IPS DF 6.9 (cell line): ENCODE measurements around the gene C10orf67.
"Not testable (repeated sequence)": the region's sequence is repeated elsewhere in the genome, so short reads cannot be mapped to it uniquely, and the experiment has no call there.

Source experiments
- DNase-seq: peaks from one replicate; pipeline ENCODE4 v3.0.0-alpha.2; 2013; ENCODE audit warnings: low read depth, low spot score
- H3K27ac ChIP-seq: one replicate; pipeline ENCODE4 v1.5.1; 2013; ENCODE audit warnings: low read length, control low read depth
- H3K27me3 ChIP-seq: 2 replicates; pipeline ENCODE4 v1.6.1; 2013; ENCODE audit warnings: mild to moderate bottlenecking, low read length; ENCODE audit not compliant: control insufficient read depth, insufficient read depth
- H3K36me3 ChIP-seq: 2 replicates; pipeline ENCODE4 v1.6.1; 2013; ENCODE audit warnings: low read length; ENCODE audit not compliant: control insufficient read depth, insufficient read depth
- H3K4me1 ChIP-seq: 2 replicates; pipeline ENCODE4 v1.6.1; 2013; ENCODE audit warnings: low read length; ENCODE audit not compliant: control insufficient read depth, insufficient read depth
- H3K4me3 ChIP-seq: 2 replicates; pipeline ENCODE4 v1.5.1; 2013; ENCODE audit warnings: mild to moderate bottlenecking, low read length
- H3K9me3 ChIP-seq: 2 replicates; pipeline ENCODE4 v1.6.1; 2013; ENCODE audit warnings: low read length, inconsistent platforms; ENCODE audit not compliant: control insufficient read depth, insufficient read depth
- WGBS: extraction: QIAGEN DNeasy Blood & Tissue Kit; methylation state at CpG from one replicate; pipeline ENCODE4 v1.1.7; 2013; ENCODE audit warnings: mixed read lengths, missing lambda C conversion rate; ENCODE audit not compliant: insufficient read length, insufficient coverage; 5-methylcytosine and 5-hydroxymethylcytosine counted together

The C10orf67 gene

DNA sequence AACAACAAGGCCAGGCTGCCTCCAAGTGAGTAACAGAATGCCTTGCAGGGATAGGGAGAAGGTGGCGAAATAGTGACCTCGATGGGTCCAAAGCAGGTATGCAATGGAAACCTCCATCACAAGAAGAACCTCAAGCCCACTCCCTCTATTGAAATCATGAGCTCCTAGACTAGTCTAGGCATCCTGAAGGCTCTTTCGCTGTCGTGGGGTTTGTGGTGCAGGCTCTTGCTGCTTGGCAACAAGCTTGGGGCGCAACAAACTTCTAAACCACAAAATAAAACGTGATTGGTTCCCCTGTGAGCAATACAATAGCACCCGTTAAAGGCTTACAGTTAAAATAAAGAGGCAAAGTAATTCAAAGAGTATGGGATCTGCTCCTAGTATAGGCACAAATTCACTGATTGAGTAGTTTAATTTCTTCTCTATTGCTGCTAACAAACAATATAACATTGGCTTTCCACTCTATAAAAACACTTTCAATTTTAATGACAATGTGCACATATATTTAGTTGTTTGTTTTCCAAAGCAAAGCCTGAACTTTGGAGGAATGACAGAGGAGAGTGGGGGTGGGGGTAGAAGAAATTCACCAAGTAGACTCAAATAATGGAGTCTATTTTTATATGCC lies 64.1 kb downstream of the C10orf67 start:
- no peak overlapping the region for H3K27ac ChIP-seq
- DNase-seq: peak; percentile 50
- 0 out of 2 replicates have a peak, but pooled peaks cover 4% of the 10 kb centered on the region for H3K4me1 ChIP-seq
- WGBS: no CpG with 5 or more reads among the region's 7 CpGs
- no peaks in the 10 kb centered on the region for H3K36me3 ChIP-seq
- H3K9me3 ChIP-seq: no peaks in the 10 kb centered on the region
- no peak overlapping the region for H3K4me3 ChIP-seq
- H3K27me3 ChIP-seq: no peaks in the 10 kb centered on the region

DNA sequence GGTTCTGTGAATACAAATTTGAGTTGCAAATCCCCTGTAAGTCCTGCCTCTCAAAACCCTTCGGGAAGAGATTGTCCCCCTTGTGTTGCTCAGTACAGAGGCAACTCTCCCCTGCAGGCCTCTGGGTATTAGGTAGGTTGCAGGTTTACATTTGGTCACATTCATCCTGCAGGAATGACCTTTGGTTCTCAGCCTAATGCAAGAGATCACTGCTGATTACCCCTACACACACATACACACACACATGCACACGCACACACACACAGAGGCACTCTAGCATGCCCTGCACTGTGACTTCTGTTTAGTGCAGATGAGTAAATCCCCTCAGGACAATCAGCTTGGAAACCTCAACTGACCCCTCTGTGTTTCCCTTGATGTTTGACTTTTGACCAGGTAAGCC lies 69.2 kb downstream of the C10orf67 start:
- H3K4me3 ChIP-seq: no peak overlapping the region
- no peak overlapping the region for H3K27ac ChIP-seq
- DNase-seq: no peak
- 0 out of 2 replicates have a peak, but pooled peaks cover 2% of the 10 kb centered on the region for H3K4me1 ChIP-seq
- no CpG with 5 or more reads among the region's 2 CpGs for WGBS
- H3K27me3 ChIP-seq: no peaks in the 10 kb centered on the region
- no peaks in the 10 kb centered on the region; the same call in 1 of the 2 replicates for H3K9me3 ChIP-seq
- no peaks in the 10 kb centered on the region for H3K36me3 ChIP-seq

- not testable (repeated sequence) for H3K36me3 ChIP-seq, H3K27ac ChIP-seq, H3K4me3 ChIP-seq, H3K27me3 ChIP-seq, DNase-seq, H3K4me1 ChIP-seq, H3K9me3 ChIP-seq
- no CpG with 5 or more reads among the region's 9 CpGs for WGBS
Observed at GRCh38 chr10:23274179-23274578, 70.4 kb downstream of the C10orf67 start.

GRCh38 chr10:23270531-23270930 lies 74.1 kb downstream of the C10orf67 start:
- no CpG with 5 or more reads among the region's 3 CpGs for WGBS
- Histone ChIP-seq H3K9me3 (no peaks in the 10 kb centered on the region; the same call in 1 of the 2 replicates), H3K36me3 (no peaks in the 10 kb centered on the region), H3K4me1 (no peaks in the 10 kb centered on the region), H3K4me3 (no peak overlapping the region), H3K27ac (no peak overlapping the region), H3K27me3 (no peaks in the 10 kb centered on the region)
- DNase-seq: no peak

DNA sequence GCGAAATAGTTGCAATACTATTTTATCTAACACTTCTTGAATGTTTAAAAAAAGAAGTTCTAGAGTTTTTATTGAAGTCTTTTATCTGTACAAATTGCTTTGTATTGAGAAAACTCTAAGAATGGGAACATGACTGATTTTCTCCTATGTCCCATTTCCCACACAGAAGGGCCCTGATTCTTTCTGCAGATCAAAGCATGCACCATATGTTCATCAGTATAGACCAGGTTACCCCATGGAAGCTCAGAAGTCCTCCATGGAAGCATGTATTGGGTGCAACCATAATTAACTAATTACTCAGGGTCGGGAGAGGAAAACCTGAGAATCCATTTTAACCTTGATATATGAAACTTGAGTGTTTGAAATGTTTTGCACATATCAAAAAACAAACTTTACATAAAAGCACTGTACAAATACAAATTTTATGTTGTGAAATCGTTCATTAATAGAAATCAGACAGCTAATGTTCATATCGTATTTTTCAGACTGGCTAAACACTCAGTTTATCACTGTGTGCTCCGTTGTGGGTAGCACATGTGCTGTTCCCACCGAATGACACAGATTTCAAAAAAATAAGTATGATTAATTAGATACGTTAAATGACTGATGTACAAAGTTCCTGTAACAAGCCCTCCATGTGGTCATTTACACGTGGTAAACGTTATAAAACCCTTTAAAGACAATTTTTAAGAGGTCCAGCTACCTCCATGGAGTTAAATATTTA lies 81.0 kb downstream of the C10orf67 start:
- H3K4me3 ChIP-seq: no peak overlapping the region
- H3K9me3 ChIP-seq: no peaks in the 10 kb centered on the region
- no peak overlapping the region for H3K27ac ChIP-seq
- H3K4me1 ChIP-seq: no peaks in the 10 kb centered on the region
- no peak for DNase-seq
- no CpG with 5 or more reads among the region's 9 CpGs for WGBS
- H3K36me3 ChIP-seq: no peaks in the 10 kb centered on the region
- no peaks in the 10 kb centered on the region for H3K27me3 ChIP-seq

DNA sequence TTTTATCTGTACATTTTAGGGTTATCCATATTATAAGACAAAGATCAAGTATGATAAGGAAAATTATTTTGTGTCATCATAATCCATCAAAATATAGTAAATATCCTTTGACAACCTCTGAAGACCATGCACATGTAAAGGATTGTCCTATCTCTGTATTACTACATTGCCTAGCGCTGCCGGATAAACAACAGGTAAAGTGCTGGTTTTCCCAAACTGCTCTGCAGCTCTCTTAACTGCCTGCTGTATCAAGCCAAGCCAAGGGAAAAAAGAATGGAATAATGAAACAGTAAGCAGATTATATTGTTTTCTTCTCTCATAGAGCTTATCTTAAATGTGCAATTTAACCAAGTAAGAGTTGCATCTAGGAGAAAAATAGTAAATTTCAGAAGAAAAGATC lies 81.7 kb downstream of the C10orf67 start:
- Histone ChIP-seq H3K27me3 (no peaks in the 10 kb centered on the region), H3K4me1 (no peaks in the 10 kb centered on the region), H3K4me3 (no peak overlapping the region), H3K27ac (no peak overlapping the region), H3K9me3 (no peaks in the 10 kb centered on the region), H3K36me3 (no peaks in the 10 kb centered on the region)
- WGBS: no CpG with 5 or more reads among the region's 2 CpGs
- DNase-seq: no peak

- no peak for DNase-seq
- no CpG with 5 or more reads among the region's 2 CpGs for WGBS
- no peaks in the 10 kb centered on the region for H3K9me3 ChIP-seq
- H3K36me3 ChIP-seq: no peaks in the 10 kb centered on the region
- H3K4me1 ChIP-seq: no peaks in the 10 kb centered on the region
- no peak overlapping the region for H3K27ac ChIP-seq
- H3K27me3 ChIP-seq: no peaks in the 10 kb centered on the region
- H3K4me3 ChIP-seq: no peak overlapping the region
Observed at GRCh38 chr10:23258516-23258915, 86.1 kb downstream of the C10orf67 start.

DNA sequence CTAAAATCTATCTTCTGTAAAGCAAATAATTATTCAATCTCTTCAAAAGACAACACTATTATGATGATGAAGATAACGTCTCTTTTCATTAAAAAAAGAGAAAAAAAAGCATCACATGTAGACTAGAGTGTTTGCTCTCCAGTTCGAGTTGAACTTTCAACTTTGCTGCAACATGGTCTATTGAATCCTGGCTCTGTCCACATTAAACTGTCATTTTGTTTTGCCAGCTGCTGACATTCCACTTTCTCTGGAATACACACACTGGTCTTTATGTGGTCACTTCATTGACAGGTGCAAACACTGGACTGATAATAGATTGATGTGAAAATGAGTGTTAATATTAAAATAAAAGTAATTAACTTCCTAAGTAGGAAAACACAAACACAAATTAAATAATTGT lies 90.8 kb downstream of the C10orf67 start:
- Histone ChIP-seq H3K4me1 (no peaks in the 10 kb centered on the region), H3K36me3 (no peaks in the 10 kb centered on the region), H3K4me3 (no peak overlapping the region), H3K27ac (no peak overlapping the region), H3K9me3 (no peaks in the 10 kb centered on the region), H3K27me3 (no peaks in the 10 kb centered on the region)
- DNase-seq: no peak
- no CpG with 5 or more reads among the region's 2 CpGs for WGBS

GRCh38 chr10:23252859-23253258 lies 91.7 kb downstream of the C10orf67 start:
- not testable (repeated sequence) for H3K27me3 ChIP-seq, H3K36me3 ChIP-seq, H3K4me1 ChIP-seq, DNase-seq, H3K9me3 ChIP-seq, H3K4me3 ChIP-seq, H3K27ac ChIP-seq
- no CpG with 5 or more reads among the region's 4 CpGs for WGBS

DNA sequence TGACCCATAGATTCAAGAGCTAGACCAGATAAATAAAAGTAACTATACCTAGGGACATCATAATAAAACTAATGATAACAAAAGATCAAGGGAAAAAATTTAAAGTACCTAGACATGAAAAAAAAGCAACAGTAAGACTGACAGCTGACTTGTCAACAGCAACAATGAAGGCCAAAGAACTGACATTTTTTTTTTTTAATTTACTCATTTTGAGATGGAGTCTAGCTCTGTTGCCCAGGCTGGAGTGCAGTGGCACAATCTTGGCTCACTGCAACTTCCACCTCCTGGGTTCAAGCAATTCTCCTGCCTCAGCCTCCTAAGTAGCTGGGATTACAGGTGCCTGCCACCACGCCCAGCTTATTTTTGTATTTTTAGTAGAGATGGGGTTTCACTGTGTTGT lies 102.8 kb downstream of the C10orf67 start:
- not testable (repeated sequence) for DNase-seq

DNA sequence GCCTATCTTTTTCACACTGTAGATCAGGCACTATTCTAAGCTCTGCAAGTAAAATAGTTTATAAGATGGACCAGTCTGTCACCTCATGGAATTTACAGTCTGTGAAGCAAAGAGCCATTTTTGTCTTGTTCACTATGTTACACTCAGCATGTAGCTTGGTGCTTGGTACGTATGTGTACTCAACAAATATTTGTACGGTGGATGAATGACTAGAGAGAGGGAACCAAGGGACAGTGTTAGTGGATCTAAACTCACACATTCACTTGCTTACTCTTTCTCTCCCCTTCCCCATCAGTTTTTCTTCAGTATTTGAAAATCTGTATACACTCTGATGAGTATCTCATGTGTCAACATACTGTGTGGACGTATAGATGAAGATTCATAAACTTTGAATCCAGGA lies 106.6 kb downstream of the C10orf67 start:
- H3K9me3 ChIP-seq: no peaks in the 10 kb centered on the region
- no peak overlapping the region for H3K4me3 ChIP-seq
- WGBS: no CpG with 5 or more reads among the region's 3 CpGs
- no peak for DNase-seq
- H3K4me1 ChIP-seq: no peaks in the 10 kb centered on the region
- H3K36me3 ChIP-seq: no peaks in the 10 kb centered on the region
- no peak overlapping the region for H3K27ac ChIP-seq
- no peaks in the 10 kb centered on the region for H3K27me3 ChIP-seq

More for the DNA sequence above, 102.8 kb downstream of the C10orf67 start:
- not testable (repeated sequence) for H3K36me3 ChIP-seq, H3K9me3 ChIP-seq, H3K27ac ChIP-seq, H3K4me1 ChIP-seq, H3K27me3 ChIP-seq, H3K4me3 ChIP-seq
- WGBS: no CpG with 5 or more reads among the region's 1 CpG
